Measurements from ENCODE around the gene ARHGAP28. TPM values are rescaled to one million over a fixed set of nuclear protein-coding genes. Genes with fewer than 3 reads are reported as not detected.

The ARHGAP28 gene
- total RNA-seq, 2 donors from 2014 or later = 16.3 to 16.5 TPM

DNA sequence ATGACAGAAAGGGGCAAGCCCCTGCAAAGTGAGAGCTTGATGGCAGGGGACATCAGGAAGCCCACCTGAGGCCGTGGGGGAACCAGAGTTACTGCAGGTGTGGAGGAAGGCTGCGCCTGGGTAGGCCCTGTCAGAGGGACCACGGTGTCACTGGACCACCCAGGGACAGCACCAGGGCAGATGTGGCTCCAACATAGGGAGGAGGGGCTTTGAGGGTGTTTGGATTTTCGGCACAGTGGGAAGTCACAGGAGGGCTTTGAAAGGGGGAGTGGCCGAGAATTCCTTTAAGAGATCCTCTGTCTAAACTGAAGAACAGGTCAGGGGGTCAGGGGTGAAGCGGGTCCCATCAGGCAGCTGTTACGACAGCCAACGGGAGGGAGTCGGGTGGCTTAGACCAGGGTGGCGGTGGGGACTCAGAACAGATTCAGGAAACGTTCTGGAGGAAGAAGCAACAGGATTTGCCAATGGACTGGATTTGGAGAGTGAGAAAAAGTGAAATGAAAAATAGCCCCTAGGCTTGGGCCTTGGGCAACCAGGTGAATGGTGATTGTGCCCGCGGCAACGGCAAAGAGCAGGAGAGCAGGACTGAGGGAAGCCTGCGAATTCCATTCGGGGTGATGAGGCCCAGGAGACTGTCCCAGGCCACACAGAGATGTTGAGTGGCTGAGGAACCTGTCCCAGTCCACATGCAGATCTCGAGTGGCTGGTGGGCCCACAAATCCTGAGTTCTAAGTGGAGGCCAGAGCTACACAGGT, 222.0 kb downstream of the ARHGAP28 start:
- no peaks in the 10 kb centered on the region for H3K9me3 ChIP-seq
- DNase-seq = no peak
- H3K27ac ChIP-seq = peak overlapping the region; percentile 59 to 76 (median 68)
- intact Hi-C loops (cut with DNase I) = no loop called here
- H3K4me3 ChIP-seq = no peak overlapping the region
- H3K4me1 ChIP-seq = peaks cover 81% of the 10 kb centered on the region
- no peaks in the 10 kb centered on the region for H3K36me3 ChIP-seq (replicated peaks in 1 of 2; ENCODE audit: insufficient read depth in 1 of 2, low read depth in 2 of 2)
- no peak for ATAC-seq
- no peak for TF ChIP-seq CTCF (IDR thresholded peaks at IDR 0.05)
- 84% methylated on average over 16 to 17 of the region's 17 CpGs for WGBS, 2 donors
- H3K27me3 ChIP-seq = no peaks in the 10 kb centered on the region

DNA sequence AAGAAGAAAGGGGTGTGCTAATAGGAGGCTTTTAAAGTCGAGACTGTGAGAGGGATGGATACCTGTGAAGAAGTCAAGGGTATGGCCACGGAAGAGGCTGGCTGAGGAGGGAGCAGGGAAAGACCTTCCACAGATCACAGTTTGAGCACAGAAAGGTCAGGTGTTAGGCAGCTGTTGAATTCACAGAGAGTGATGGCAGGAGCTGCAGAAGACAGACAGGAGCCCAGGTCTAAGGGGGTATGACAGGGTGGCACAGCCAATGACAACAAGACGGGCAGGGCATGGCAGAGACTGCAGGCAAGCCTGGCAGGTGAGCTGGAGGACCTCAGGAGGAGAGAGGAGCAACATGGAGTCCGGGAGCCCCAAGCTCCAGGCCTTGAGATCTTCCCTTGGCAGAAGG, 225.0 kb downstream of the ARHGAP28 start:
- no peak for TF ChIP-seq CTCF (IDR thresholded peaks at IDR 0.05)
- peak in 1 of 3 donors; percentile 26 for TF ChIP-seq POLR2A (IDR thresholded peaks at IDR 0.05)
- ATAC-seq (peak; percentile 64), DNase-seq (peak; percentile 69 to 84 (median 80))
- H3K4me1 ChIP-seq = peaks cover 75% of the 10 kb centered on the region
- no peaks in the 10 kb centered on the region for H3K36me3 ChIP-seq (replicated peaks in 1 of 2; ENCODE audit: insufficient read depth in 1 of 2, low read depth in 2 of 2)
- 43 to 56% methylated on average over 4 of the region's 4 CpGs for WGBS, 2 donors
- intact Hi-C loops (cut with DNase I) = no loop called here
- peak overlapping the region; percentile 45 to 76 (median 64) for H3K27ac ChIP-seq
- H3K4me3 ChIP-seq = no peak overlapping the region
- no peaks in the 10 kb centered on the region for H3K27me3 ChIP-seq
- H3K9me3 ChIP-seq = no peaks in the 10 kb centered on the region

DNA sequence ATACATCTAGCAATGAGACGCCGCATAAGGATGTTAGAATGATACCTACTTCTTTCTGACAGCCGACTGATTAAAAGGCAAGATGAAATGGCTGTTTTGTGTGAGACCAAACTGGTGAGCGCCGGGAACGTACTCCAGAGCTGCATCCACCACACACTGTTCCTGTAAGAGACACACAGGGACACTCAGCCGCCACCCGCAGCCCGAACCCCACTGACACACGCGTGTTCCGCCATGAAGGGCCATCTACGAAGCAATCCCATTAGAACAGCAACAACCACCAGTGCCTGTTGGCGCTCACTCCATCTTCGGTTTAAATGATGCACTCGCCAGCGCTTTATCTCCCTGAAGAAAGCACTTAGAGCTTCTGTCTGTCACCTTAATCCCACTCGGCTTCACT, 225.8 kb downstream of the ARHGAP28 start:
- ATAC-seq = no peak
- H3K27me3 ChIP-seq = no peaks in the 10 kb centered on the region
- TF ChIP-seq CTCF (IDR thresholded peaks at IDR 0.05) (no peak), POLR2A (IDR thresholded peaks at IDR 0.05) (no peak)
- H3K4me3 ChIP-seq = no peak overlapping the region
- no peaks in the 10 kb centered on the region for H3K9me3 ChIP-seq
- H3K36me3 ChIP-seq (replicated peaks in 1 of 2; ENCODE audit: insufficient read depth in 1 of 2, low read depth in 2 of 2) = no peaks in the 10 kb centered on the region
- WGBS, 2 donors = 95 to 96% methylated on average over 18 of the region's 18 CpGs
- intact Hi-C loops (cut with DNase I) = no loop called here
- H3K27ac ChIP-seq = peak overlapping the region in 2 of 4 donors; percentile 54 to 76
- DNase-seq = no peak
- H3K4me1 ChIP-seq = peaks cover 68% of the 10 kb centered on the region

GRCh38 chr18:6956495-6956894, 227.0 kb downstream of the ARHGAP28 start:
- ATAC-seq = peak; percentile 31
- Histone ChIP-seq H3K9me3 (no peaks in the 10 kb centered on the region), H3K27ac (peak overlapping the region; percentile 43 to 76 (median 54)), H3K4me3 (no peak overlapping the region), H3K27me3 (no peaks in the 10 kb centered on the region), H3K4me1 (peaks cover 63% of the 10 kb centered on the region), H3K36me3 (replicated peaks in 1 of 2; ENCODE audit: insufficient read depth in 1 of 2, low read depth in 2 of 2) (no peaks in the 10 kb centered on the region)
- TF ChIP-seq CTCF (IDR thresholded peaks at IDR 0.05) (no peak), POLR2A (IDR thresholded peaks at IDR 0.05) (no peak)
- 42% methylated on average over 5 of the region's 5 CpGs for WGBS, 2 donors
- intact Hi-C loops (cut with DNase I) = no loop called here
- peak; percentile 42 to 56 (median 52) for DNase-seq

GRCh38 chr18:6956999-6957398, 227.5 kb downstream of the ARHGAP28 start:
- H3K27me3 ChIP-seq = no peaks in the 10 kb centered on the region
- peak; percentile 36 to 61 (median 57) for DNase-seq
- 35 to 56% methylated on average over 12 of the region's 12 CpGs for WGBS, 2 donors
- no peaks in the 10 kb centered on the region for H3K36me3 ChIP-seq (replicated peaks in 1 of 2; ENCODE audit: insufficient read depth in 1 of 2, low read depth in 2 of 2)
- H3K27ac ChIP-seq = peak overlapping the region; percentile 43 to 76 (median 54)
- no peak overlapping the region for H3K4me3 ChIP-seq
- intact Hi-C loops (cut with DNase I) = no loop called here
- no peaks in the 10 kb centered on the region for H3K9me3 ChIP-seq
- H3K4me1 ChIP-seq = peaks cover 63% of the 10 kb centered on the region
- no peak for TF ChIP-seq CTCF (IDR thresholded peaks at IDR 0.05)
- TF ChIP-seq POLR2A (IDR thresholded peaks at IDR 0.05) = no peak
- ATAC-seq = peak; percentile 52

All from body of pancreas (tissue), 4 donors.